T-helper 2 cell treated with Interferon-gamma antibody and Interleukin-4, amounts not matched to agents 100 ng/mL and 5 ng/mL, for 36 hours (primary cell): ENCODE data around the gene ID3. TPM values are rescaled to one million over a fixed set of nuclear protein-coding genes. Genes with fewer than 3 reads are reported as not detected.

Source experiments
- intact Hi-C: fragments of 100-400 bp; cut with micrococcal nuclease; formaldehyde crosslinking; loops from one replicate; pipeline ENCODE4 v1.15.1; 2023
- total RNA-seq: library from RNA; stranded (reverse); gene quantifications from 2 replicates; pipeline ENCODE4 v1.2.3, GENCODE V29; 2022

Gene ID3
- 19.0 and 19.5 TPM in 2 replicates for total RNA-seq

- intact Hi-C loops = loop anchor here (2.0 to 10.0 kb wide), 2 partner anchors 77 to 395 kb away; partner anchors contain the start of gene LUZP1
Measured at GRCh38 chr1:23559136-23559984, at the start of gene ID3. ID3 (minus strand) TSS chr1:23559501; CDS start chr1:23559426, 75 bp downstream.

- intact Hi-C loops = no loop called here
Measured at GRCh38 chr1:23607944-23608343, 48.6 kb upstream of the ID3 start.

GRCh38 chr1:23601968-23602876 is 42.9 kb upstream of the ID3 start:
- intact Hi-C loops = loop anchor here (2.0 kb wide), 1 partner anchor 17 kb away; no protein-coding TSS in a partner anchor

- intact Hi-C loops = no loop called here
Measured at GRCh38 chr1:23601135-23601967, 42.0 kb upstream of the ID3 start.

GRCh38 chr1:23600283-23600682 is 41.0 kb upstream of the ID3 start:
- intact Hi-C loops = no loop called here

- intact Hi-C loops = no loop called here
Measured at GRCh38 chr1:23599125-23599524, 39.8 kb upstream of the ID3 start.

GRCh38 chr1:23598424-23598823 is 39.1 kb upstream of the ID3 start:
- intact Hi-C loops = no loop called here

GRCh38 chr1:23597635-23598388 is 38.5 kb upstream of the ID3 start:
- intact Hi-C loops = no loop called here

- intact Hi-C loops = no loop called here
Measured at GRCh38 chr1:23596382-23597358, 37.4 kb upstream of the ID3 start.

GRCh38 chr1:23594927-23595353 is 35.6 kb upstream of the ID3 start:
- intact Hi-C loops = no loop called here

- intact Hi-C loops = no loop called here
Measured at GRCh38 chr1:23594149-23594907, 35.0 kb upstream of the ID3 start.

GRCh38 chr1:23593556-23594148 is 34.4 kb upstream of the ID3 start:
- intact Hi-C loops = no loop called here

GRCh38 chr1:23593042-23593521 is 33.8 kb upstream of the ID3 start:
- intact Hi-C loops = no loop called here

- intact Hi-C loops = no loop called here
Measured at GRCh38 chr1:23592209-23592892, 33.0 kb upstream of the ID3 start.

- intact Hi-C loops = no loop called here
Measured at GRCh38 chr1:23591460-23592208, 32.3 kb upstream of the ID3 start.

GRCh38 chr1:23590058-23590783 is 30.9 kb upstream of the ID3 start:
- intact Hi-C loops = no loop called here
